ENCODE results near the gene GP1BA.

GP1BA gene

DNA sequence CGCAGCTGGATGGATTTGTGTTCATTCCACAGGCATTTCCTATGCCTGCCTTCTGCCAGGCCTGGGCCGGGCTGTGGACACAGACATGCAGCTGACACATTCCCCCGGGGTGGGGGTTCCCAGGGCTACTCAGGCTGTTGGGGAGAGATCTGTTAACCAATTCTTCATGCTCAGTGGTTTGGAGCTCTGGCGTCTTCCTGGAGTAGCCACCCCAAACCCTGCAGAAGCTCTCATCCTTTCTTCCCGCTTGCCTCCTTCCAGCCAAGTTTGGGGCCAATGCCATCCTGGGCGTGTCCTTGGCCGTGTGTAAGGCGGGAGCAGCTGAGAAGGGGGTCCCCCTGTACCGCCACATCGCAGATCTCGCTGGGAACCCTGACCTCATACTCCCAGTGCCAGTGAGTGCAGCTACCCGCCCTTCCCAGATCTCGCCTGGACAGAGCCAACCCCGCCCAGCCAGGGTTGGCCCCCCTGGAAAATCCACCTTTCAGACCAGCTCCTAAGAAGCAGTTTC, 21.4 kb downstream of the GP1BA start:
- H3K9me2 ChIP-seq (replicated peaks; ENCODE audit: control insufficient read depth, low read length), result no peaks in the 10 kb centered on the region
- TF ChIP-seq, protein P1, sequence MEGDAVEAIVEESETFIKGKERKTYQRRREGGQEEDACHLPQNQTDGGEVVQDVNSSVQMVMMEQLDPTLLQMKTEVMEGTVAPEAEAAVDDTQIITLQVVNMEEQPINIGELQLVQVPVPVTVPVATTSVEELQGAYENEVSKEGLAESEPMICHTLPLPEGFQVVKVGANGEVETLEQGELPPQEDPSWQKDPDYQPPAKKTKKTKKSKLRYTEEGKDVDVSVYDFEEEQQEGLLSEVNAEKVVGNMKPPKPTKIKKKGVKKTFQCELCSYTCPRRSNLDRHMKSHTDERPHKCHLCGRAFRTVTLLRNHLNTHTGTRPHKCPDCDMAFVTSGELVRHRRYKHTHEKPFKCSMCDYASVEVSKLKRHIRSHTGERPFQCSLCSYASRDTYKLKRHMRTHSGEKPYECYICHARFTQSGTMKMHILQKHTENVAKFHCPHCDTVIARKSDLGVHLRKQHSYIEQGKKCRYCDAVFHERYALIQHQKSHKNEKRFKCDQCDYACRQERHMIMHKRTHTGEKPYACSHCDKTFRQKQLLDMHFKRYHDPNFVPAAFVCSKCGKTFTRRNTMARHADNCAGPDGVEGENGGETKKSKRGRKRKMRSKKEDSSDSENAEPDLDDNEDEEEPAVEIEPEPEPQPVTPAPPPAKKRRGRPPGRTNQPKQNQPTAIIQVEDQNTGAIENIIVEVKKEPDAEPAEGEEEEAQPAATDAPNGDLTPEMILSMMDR (IDR thresholded peaks at IDR 0.05; ENCODE audit: low read depth, low read length, poor library complexity, severe bottlenecking), result no peak
- no peak for TF ChIP-seq EZH2phosphoT487 (IDR thresholded peaks at IDR 0.05; ENCODE audit: borderline replicate concordance, low read length)
- H3K9me3 ChIP-seq (ENCODE audit: control insufficient read depth, insufficient read depth, low read length), result no peaks in the 10 kb centered on the region
- H3F3A ChIP-seq (ENCODE audit: control insufficient read depth, insufficient read depth), result peaks cover 12% of the 10 kb centered on the region
- H3K4me1 ChIP-seq (ENCODE audit: control insufficient read depth, low read length), result peaks cover 22% of the 10 kb centered on the region
- H3K27ac ChIP-seq (ENCODE audit: low read depth, low read length), result no peak overlapping the region
- H3K79me2 ChIP-seq (ENCODE audit: control insufficient read depth, low read length), result peaks cover 10% of the 10 kb centered on the region
- H4K20me1 ChIP-seq (ENCODE audit: control insufficient read depth, insufficient read depth, low read depth, low read length), result no peaks in the 10 kb centered on the region
- H3K4me3 ChIP-seq (ENCODE audit: low read length), result no peak overlapping the region
- no peaks in the 10 kb centered on the region for H3K27me3 ChIP-seq (ENCODE audit: control insufficient read depth, low read length)
- H3K4me2 ChIP-seq (ENCODE audit: low read length), result no peak overlapping the region
- H3K36me3 ChIP-seq (ENCODE audit: control insufficient read depth, low read length), result peaks cover 2% of the 10 kb centered on the region

DNA sequence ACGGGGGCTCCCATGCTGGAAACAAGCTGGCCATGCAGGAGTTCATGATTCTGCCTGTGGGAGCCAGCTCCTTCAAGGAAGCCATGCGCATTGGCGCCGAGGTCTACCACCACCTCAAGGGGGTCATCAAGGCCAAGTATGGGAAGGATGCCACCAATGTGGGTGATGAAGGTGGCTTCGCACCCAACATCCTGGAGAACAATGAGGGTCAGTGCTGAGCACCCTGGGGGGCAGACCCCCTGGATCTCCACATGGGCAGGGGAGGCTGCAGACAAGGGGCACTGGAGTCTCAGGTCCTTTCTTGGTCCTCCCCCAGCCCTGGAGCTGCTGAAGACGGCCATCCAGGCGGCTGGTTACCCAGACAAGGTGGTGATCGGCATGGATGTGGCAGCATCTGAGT, 23.0 kb downstream of the GP1BA start:
- Histone ChIP-seq H3K9me2 (replicated peaks; ENCODE audit: control insufficient read depth, low read length) (no peaks in the 10 kb centered on the region), H3F3A (ENCODE audit: control insufficient read depth, insufficient read depth) (peaks cover 6% of the 10 kb centered on the region; the same call in 1 of the 2 replicates), H3K27me3 (ENCODE audit: control insufficient read depth, low read length) (no peaks in the 10 kb centered on the region), H3K9me3 (ENCODE audit: control insufficient read depth, insufficient read depth, low read length) (no peaks in the 10 kb centered on the region), H3K36me3 (ENCODE audit: control insufficient read depth, low read length) (peaks cover 8% of the 10 kb centered on the region), H3K79me2 (ENCODE audit: control insufficient read depth, low read length) (peaks cover 9% of the 10 kb centered on the region), H3K4me1 (ENCODE audit: control insufficient read depth, low read length) (peaks cover 19% of the 10 kb centered on the region), H4K20me1 (ENCODE audit: control insufficient read depth, insufficient read depth, low read depth, low read length) (no peaks in the 10 kb centered on the region), H3K4me3 (ENCODE audit: low read length) (no peak overlapping the region), H3K4me2 (ENCODE audit: low read length) (no peak overlapping the region), H3K27ac (ENCODE audit: low read depth, low read length) (no peak overlapping the region)
- TF ChIP-seq, protein P1 (IDR thresholded peaks at IDR 0.05; ENCODE audit: low read depth, low read length, poor library complexity, severe bottlenecking), result no peak
- no peak for TF ChIP-seq EZH2phosphoT487 (IDR thresholded peaks at IDR 0.05; ENCODE audit: borderline replicate concordance, low read length)

DNA sequence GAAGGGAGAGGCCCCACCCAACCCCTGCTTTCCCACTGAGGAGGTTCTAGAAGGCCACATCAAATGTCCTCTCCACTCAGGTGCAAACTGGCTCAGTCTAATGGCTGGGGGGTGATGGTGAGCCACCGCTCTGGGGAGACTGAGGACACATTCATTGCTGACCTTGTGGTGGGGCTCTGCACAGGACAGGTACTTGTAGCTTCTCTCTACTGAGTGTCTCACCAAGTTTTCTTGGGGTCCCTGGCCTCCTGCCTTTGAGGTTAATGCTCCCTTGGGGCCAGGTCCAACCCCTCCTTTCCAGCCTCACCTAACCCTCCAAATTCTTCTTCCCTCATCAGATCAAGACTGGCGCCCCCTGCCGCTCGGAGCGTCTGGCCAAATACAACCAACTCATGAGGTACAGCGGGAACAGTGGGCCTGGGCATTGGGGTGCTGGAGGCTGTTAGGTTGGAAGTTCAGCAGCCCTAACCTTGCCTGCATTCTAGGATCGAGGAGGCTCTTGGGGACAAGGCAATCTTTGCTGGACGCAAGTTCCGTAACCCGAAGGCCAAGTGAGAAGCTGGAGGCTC, 24.5 kb downstream of the GP1BA start:
- no peak overlapping the region for H3K27ac ChIP-seq (ENCODE audit: low read depth, low read length)
- H3F3A ChIP-seq (ENCODE audit: control insufficient read depth, insufficient read depth), result peaks cover 6% of the 10 kb centered on the region; the same call in 1 of the 2 replicates
- H3K36me3 ChIP-seq (ENCODE audit: control insufficient read depth, low read length), result peaks cover 15% of the 10 kb centered on the region
- H3K79me2 ChIP-seq (ENCODE audit: control insufficient read depth, low read length), result no peaks in the 10 kb centered on the region
- no peak overlapping the region for H3K4me3 ChIP-seq (ENCODE audit: low read length)
- no peak for TF ChIP-seq EZH2phosphoT487 (IDR thresholded peaks at IDR 0.05; ENCODE audit: borderline replicate concordance, low read length)
- TF ChIP-seq, protein P1 (IDR thresholded peaks at IDR 0.05; ENCODE audit: low read depth, low read length, poor library complexity, severe bottlenecking), result peak; percentile 57
- no peaks in the 10 kb centered on the region for H3K27me3 ChIP-seq (ENCODE audit: control insufficient read depth, low read length)
- no peaks in the 10 kb centered on the region for H4K20me1 ChIP-seq (ENCODE audit: control insufficient read depth, insufficient read depth, low read depth, low read length)
- peaks cover 4% of the 10 kb centered on the region for H3K4me1 ChIP-seq (ENCODE audit: control insufficient read depth, low read length)
- H3K9me2 ChIP-seq (replicated peaks; ENCODE audit: control insufficient read depth, low read length), result no peaks in the 10 kb centered on the region
- H3K9me3 ChIP-seq (ENCODE audit: control insufficient read depth, insufficient read depth, low read length), result no peaks in the 10 kb centered on the region
- no peak overlapping the region for H3K4me2 ChIP-seq (ENCODE audit: low read length)
